HG03039 (cell line): Measurements from ENCODE around the gene CIITA.
A peak's percentile ranks its signal among the peaks of the same experiment; 100 is the strongest.
"Not testable (repeated sequence)": the region's sequence is repeated elsewhere in the genome, so short reads cannot be mapped to it uniquely, and the experiment has no call there.

ENCODE experiments used
- ATAC-seq: cut with Tn5 transposase; IDR thresholded peaks from one replicate; pipeline ENCODE4 v1.9.1; 2021; ENCODE audit warnings: mild to moderate bottlenecking, moderate library complexity; ENCODE audit not compliant: unreplicated experiment

Gene CIITA

DNA sequence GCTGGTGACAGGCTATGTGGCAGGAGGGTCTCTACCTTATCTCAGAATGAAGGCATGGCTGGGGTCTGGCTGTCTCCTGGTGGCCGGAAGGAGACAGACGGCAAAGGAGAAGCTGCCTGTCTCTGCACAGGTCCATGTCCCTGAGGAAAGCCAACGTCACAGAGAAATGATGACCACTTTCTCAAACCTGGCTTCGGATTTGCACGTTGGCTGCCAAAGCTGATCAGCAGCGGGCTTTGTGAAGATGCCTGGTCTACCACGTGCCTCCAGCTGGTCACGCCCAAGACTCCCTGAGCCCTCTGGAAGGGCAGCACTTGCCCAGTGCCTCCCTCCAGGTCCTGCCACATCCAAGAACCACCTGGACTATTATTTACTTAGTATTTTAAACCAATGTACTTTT lies 56.9 kb downstream of the CIITA start:
- ATAC-seq = no peak

GRCh38 chr16:10934325-10935107 lies 57.5 kb downstream of the CIITA start:
- ATAC-seq = no peak

DNA sequence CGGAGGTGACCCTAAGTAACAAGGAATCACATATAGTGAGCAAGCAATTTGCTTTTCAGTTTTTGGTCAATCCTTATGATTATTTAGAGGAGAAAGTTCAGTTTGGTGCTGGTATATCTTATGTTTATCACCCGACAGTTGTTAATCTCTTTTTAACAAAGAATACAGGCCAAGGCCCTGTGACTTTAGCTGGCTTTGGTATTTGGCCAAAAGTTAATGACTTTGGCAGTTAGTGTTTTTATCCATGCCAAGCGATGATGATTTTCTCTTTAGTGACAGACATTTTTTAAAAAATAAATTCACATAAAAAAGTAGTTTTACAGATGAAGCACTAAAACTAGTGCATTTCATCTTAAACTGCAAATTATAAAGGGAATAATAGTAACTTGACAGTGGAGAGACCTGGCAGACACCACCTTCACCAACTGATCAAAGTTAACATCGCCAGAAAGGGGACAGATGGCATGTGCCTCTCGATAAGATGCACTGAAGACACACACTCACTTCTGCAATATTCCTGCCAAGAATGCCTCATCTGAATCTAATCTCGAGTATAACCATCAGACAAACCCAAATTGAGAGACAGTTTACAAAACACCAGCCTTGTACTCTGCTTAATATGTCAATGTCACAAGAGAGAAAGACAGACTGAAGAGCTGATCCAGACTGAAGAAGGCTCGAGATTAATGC lies 58.4 kb downstream of the CIITA start:
- no peak for ATAC-seq

DNA sequence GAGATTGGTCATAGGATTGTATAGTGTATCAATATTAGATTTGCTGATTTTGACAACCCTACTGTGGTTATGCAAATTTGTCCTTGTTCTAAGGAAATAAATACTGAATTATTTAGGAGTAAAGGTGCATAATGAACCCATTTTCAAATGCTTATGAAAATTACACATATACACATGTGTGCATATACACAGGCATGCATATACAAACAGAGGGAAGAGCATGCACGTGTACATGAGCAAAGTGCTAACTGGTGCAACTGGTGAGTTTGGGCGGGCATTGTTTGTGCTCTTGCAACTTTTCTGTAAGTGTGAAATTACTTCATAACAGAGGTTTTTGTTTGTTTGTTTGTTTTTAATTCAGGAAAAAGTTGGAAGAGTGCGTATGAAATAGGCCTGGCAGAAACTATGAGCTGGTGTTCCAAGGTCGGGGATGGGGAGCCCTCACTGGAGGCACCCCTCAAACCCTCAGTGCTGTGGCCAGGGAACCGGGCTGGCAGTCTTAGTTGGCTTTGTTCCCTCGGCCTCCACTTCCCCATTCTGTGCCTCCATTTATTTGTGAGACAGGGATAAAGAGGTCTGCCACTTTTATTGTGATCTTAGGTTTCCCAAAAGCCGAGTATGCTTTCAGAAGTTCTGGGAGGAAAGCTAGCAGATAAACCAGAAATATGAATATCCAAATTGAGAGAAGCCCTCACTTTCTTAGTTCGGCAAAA lies 59.4 kb downstream of the CIITA start:
- ATAC-seq = no peak

- ATAC-seq = no peak
Measured at GRCh38 chr16:10937068-10937859, 60.3 kb downstream of the CIITA start.

- ATAC-seq = no peak
Measured at GRCh38 chr16:10938321-10938720, 61.3 kb downstream of the CIITA start.

- ATAC-seq = no peak
Measured at GRCh38 chr16:10938796-10939648, 62.0 kb downstream of the CIITA start.

GRCh38 chr16:10939649-10940234 lies 62.7 kb downstream of the CIITA start:
- ATAC-seq = no peak

DNA sequence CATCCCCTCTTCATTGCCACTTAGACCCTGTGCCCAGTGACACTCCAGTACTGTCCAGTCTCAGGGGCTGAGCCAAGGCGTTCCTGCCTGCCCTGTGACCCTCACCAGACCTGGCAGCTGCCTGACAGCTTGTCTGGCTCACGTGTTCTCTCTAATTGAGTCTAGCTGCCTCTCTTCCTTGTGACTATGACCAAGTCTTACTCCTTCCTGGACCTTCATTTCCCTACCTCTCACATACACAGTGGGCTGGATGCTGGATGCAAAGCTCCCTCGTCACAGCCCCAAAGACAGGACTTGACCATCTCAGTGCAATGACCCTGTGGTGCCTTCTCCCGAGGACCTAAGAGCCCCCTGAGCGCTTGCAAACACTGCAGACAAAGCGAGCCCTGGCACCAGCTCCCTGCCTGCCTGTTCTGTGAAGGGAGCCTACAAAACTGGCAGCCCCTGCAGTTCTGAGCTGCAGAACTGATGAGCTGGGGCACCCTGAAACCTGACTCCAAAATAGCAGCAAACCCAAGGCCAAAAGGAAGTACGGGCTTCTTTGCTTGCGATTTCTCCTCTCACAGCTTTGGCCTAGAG lies 63.6 kb downstream of the CIITA start:
- ATAC-seq = no peak

DNA sequence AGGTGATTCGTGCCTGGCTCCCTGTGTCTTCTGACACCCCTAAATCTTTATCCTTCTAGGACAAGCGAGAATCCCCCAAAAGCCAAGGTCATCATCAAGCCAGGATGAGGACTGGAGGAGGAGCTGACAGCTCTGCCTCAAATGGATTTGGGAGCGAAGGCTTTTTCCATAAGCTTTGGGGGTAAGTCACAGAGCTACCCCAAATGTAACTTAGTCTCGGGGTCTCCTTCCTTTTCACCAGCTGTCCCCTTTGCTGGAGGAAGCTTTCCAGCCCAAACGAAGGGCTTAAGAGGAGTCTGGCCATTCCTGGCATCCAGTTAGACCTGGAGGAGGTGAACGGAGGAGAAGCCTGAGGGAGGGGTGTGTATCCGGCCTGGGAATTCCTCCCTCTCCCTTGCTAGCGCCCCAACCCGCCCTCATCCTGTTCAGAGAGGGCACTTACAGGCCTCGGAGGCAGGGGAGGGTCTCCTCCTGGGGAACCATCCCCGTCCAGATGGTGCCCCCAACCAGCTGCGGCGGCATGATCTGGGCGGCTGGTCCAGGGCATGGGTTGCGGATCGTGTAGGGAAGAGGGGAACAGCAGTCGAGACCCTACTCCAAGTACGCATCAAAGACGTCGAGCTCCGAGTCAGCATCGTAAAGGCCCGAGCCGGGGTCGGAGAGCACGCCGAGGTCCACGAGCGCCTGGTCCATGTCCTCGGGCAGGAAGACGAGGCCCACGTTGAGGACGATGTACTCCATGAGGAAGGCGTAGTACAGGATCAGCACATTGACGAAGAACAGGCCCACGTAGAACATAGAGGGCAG lies 64.3 kb downstream of the CIITA start:
- ATAC-seq = no peak

GRCh38 chr16:10941935-10942351 lies 64.9 kb downstream of the CIITA start:
- ATAC-seq = not testable (repeated sequence)

GRCh38 chr16:10942352-10943063 lies 65.5 kb downstream of the CIITA start, which contains the start of gene DEXI:
TSS of gene DEXI (minus strand) at chr16:10942468. CDS start at chr16:10942005, 463 bp downstream.
- peak; percentile 69 for ATAC-seq

- ATAC-seq = no peak
Measured at GRCh38 chr16:10943064-10943353, 66.0 kb downstream of the CIITA start.

DNA sequence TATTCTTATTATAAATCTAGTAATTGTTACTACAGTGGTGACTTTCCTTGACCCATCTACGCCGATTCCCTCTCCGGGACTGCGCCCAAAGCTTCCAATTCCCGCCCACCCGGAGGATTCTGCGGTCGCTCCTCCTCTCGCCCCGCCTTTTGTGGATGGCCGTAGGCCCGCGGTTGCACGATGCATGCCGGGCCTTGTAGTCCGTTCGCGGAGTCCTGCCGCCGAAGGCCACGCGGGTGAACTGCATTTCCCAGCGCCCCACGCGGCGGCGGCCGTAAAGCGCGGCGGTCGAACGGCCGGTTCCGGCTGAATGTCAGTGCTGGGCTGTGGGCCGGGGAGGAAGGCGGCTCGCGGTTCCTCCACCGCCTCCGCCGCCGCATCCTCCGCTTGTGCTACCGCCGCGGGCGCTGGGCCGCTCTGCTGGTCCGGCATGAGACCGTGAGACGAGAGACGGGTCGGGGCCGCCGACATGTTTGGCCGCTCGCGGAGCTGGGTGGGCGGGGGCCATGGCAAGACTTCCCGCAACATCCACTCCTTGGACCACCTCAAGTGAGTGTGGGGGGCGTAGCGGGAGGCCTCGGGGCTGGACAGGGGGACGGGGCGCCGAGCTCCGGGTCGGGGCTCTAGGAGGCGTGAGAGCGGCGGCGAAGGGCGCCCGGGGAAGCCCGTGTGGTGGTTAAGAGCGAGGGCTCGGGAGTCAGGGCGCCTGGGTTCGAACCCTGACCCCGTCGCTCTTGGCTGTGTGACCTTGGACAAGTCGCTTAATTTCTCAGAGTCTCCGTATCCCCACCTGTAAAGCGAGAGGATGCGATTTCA lies 67.5 kb downstream of the CIITA start, which contains the start of gene CLEC16A:
Gene CLEC16A, plus strand, starts transcription at position 316 of the 816 bp plus-strand sequence. Its CDS starts 154 bp downstream, at position 470.
- ATAC-seq = peak; percentile 52

DNA sequence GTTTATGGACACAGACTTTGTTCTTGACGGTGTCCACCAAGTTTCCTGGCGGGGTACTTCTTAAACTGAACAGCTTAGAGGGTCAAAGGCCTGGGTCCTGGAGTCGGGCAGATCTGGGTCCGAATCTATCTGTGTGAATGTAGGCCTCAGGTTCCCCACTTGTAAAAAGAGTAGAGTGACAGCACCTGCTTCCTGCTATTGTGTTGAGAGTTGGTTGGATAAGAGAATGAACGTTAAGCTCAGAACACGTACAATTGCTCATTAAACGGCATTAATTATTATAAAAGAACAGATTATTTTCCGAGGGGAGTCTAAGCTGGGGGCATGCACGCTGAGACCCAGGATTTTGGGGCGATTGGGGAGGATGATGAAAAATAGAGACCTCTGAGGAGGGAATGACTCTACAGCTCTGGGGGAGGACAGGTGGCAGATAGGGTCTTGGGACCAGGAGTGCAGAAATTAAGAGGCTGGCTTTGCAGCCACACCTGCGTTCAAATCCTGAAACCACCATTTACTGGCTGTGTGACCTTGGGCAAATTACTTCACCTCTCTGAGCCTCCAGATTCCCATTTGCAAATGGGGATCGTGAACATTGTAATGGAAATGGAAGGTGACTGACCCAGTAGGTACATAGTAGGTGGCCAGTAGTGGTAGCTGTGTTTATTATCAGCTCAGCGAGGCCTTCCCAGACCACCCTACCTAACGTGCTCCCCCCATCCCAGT lies 68.2 kb downstream of the CIITA start:
- ATAC-seq = no peak

- ATAC-seq = no peak
Measured at GRCh38 chr16:10946308-10946707, 69.3 kb downstream of the CIITA start.
